ENCODE data around the gene PRSS33.

GRCh38 chr16:2831203-2831602, 43.8 kb upstream of the PRSS33 start:
- TF ChIP-seq, protein P1, sequence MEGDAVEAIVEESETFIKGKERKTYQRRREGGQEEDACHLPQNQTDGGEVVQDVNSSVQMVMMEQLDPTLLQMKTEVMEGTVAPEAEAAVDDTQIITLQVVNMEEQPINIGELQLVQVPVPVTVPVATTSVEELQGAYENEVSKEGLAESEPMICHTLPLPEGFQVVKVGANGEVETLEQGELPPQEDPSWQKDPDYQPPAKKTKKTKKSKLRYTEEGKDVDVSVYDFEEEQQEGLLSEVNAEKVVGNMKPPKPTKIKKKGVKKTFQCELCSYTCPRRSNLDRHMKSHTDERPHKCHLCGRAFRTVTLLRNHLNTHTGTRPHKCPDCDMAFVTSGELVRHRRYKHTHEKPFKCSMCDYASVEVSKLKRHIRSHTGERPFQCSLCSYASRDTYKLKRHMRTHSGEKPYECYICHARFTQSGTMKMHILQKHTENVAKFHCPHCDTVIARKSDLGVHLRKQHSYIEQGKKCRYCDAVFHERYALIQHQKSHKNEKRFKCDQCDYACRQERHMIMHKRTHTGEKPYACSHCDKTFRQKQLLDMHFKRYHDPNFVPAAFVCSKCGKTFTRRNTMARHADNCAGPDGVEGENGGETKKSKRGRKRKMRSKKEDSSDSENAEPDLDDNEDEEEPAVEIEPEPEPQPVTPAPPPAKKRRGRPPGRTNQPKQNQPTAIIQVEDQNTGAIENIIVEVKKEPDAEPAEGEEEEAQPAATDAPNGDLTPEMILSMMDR (IDR thresholded peaks at IDR 0.05) = no peak
- TF ChIP-seq POLR2AphosphoS5 (IDR thresholded peaks at IDR 0.05) (no peak), POLR2A (IDR thresholded peaks at IDR 0.05) (no peak), EP300 (IDR thresholded peaks at IDR 0.05) (no peak)

Data from gastroesophageal sphincter (tissue), 3 donors.